ENCODE data around the gene HP.
"Not testable (repeated sequence)": the region's sequence is repeated elsewhere in the genome, so short reads cannot be mapped to it uniquely, and the experiment has no call there.

Gene HP

DNA sequence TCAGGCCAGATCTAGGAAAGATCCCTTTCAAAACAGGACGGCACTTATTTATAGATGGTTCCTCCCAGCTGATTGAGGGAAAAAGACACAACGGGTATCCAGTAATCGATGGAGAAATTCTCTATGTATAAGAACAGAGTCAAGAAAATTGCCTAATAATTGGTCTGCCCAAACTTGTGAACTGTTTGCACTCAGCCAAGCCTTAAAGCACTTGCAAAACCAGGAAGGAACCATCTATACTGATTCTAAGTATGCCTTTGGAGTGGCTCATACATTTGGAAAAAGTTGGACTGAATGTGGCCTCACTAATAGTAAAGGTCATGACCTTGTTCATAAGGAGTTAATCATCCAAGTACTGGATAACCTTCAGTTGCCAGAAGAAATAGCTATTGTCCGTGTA, 14.6 kb downstream of the HP start:
- TF ChIP-seq, protein P1, sequence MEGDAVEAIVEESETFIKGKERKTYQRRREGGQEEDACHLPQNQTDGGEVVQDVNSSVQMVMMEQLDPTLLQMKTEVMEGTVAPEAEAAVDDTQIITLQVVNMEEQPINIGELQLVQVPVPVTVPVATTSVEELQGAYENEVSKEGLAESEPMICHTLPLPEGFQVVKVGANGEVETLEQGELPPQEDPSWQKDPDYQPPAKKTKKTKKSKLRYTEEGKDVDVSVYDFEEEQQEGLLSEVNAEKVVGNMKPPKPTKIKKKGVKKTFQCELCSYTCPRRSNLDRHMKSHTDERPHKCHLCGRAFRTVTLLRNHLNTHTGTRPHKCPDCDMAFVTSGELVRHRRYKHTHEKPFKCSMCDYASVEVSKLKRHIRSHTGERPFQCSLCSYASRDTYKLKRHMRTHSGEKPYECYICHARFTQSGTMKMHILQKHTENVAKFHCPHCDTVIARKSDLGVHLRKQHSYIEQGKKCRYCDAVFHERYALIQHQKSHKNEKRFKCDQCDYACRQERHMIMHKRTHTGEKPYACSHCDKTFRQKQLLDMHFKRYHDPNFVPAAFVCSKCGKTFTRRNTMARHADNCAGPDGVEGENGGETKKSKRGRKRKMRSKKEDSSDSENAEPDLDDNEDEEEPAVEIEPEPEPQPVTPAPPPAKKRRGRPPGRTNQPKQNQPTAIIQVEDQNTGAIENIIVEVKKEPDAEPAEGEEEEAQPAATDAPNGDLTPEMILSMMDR (IDR thresholded peaks at IDR 0.05; ENCODE audit: low read depth, low read length, missing control alignments), result no peak
- DNase-seq (ENCODE audit: low read depth), result no peak
- H3K4me3 ChIP-seq (ENCODE audit: low read depth, low read length), result no peak overlapping the region
- in situ Hi-C loops (cut with HindIII; ENCODE audit: low sequenced_read_pairs), result no loop called here

- H3K4me3 ChIP-seq (ENCODE audit: low read depth, low read length), result no peak overlapping the region
- TF ChIP-seq, protein P1 (IDR thresholded peaks at IDR 0.05; ENCODE audit: low read depth, low read length, missing control alignments), result no peak
- in situ Hi-C loops (cut with HindIII; ENCODE audit: low sequenced_read_pairs), result no loop called here
- DNase-seq (ENCODE audit: low read depth), result no peak
These were observed 18.4 kb downstream of the HP start for GRCh38 chr16:72072514-72073342.

- H3K4me3 ChIP-seq (ENCODE audit: low read depth, low read length), result no peak overlapping the region
- DNase-seq (ENCODE audit: low read depth), result no peak
- TF ChIP-seq, protein P1 (IDR thresholded peaks at IDR 0.05; ENCODE audit: low read depth, low read length, missing control alignments), result no peak
- in situ Hi-C loops (cut with HindIII; ENCODE audit: low sequenced_read_pairs), result no loop called here
These were observed 19.4 kb downstream of the HP start for GRCh38 chr16:72073560-72074230.

DNA sequence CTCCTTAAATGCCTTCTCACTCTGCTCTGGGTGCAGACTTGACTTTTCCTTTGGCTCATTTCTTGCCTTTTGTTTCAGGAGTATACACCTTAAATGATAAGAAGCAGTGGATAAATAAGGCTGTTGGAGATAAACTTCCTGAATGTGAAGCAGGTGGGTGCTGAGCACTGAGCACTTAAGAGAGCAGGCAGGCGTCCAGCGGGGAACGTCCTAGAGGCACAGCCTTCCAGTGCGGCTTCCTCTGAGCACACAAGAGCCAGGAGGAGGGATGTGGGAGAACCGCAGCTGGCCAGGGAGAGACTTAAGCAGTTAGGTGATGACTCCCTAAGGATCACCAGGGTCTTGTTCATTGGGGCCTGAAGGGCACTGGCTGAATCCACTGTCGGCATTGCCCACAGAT, 20.8 kb downstream of the HP start:
- H3K4me3 ChIP-seq (ENCODE audit: low read depth, low read length); in situ Hi-C loops (cut with HindIII; ENCODE audit: low sequenced_read_pairs); DNase-seq (ENCODE audit: low read depth): not testable (repeated sequence)

DNA sequence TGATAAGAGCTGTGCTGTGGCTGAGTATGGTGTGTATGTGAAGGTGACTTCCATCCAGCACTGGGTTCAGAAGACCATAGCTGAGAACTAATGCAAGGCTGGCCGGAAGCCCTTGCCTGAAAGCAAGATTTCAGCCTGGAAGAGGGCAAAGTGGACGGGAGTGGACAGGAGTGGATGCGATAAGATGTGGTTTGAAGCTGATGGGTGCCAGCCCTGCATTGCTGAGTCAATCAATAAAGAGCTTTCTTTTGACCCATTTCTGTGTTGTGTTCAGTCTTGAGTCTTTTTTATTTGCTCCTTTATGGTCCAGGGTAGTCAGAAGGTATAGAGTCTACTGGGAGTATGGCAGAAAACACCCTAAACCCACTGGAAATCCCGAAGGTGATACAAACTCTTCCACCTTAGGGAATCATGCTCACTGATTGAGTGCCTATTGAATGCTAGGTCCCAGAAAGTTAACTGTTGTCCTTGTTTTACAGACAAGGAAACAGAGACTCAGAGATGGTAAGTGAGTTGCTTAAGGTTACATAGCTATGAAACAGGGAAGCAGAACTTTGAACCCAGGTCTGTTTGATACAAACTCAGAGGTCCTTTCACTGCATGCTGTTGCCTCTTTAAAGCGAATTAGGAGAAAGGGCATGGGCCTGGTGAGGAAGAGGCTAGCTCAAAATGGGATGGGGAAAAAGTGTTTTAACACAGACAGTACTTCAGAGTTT, 22.8 kb downstream of the HP start:
- in situ Hi-C loops (cut with HindIII; ENCODE audit: low sequenced_read_pairs); H3K4me3 ChIP-seq (ENCODE audit: low read depth, low read length); DNase-seq (ENCODE audit: low read depth): not testable (repeated sequence)

GRCh38 chr16:72083778-72084404, 29.6 kb downstream of the HP start:
- DNase-seq (ENCODE audit: low read depth), result no peak
- in situ Hi-C loops (cut with HindIII; ENCODE audit: low sequenced_read_pairs), result no loop called here
- H3K4me3 ChIP-seq (ENCODE audit: low read depth, low read length), result no peak overlapping the region
- TF ChIP-seq, protein P1 (IDR thresholded peaks at IDR 0.05; ENCODE audit: low read depth, low read length, missing control alignments), result no peak

DNA sequence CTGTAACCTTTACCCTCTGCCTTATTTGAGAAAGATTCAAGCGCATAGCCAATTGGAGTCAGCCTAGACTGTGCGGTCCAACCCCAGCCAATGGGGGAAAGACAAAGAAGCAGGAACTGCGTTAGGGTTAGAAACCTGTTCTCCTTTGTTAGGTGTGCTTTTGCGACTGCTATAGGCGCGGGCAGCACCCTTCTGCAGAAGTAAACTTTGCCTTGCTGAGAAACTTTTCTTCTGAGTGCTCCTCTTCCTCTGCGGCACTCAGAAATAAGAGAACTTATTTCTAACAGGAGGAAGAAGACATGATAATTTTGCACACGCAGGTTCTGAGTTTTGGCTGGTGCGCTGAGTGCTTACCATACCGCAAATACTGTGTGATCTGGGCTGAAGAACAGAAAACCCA, 30.1 kb downstream of the HP start:
- in situ Hi-C loops (cut with HindIII; ENCODE audit: low sequenced_read_pairs), result no loop called here
- TF ChIP-seq, protein P1 (IDR thresholded peaks at IDR 0.05; ENCODE audit: low read depth, low read length, missing control alignments), result no peak
- H3K4me3 ChIP-seq (ENCODE audit: low read depth, low read length), result no peak overlapping the region
- DNase-seq (ENCODE audit: low read depth), result no peak

Measured in astrocyte of the cerebellum (primary cell).